NT2/D1 (cell line): ENCODE data around the gene ARMC9.
"Not testable (repeated sequence)": the region's sequence is repeated elsewhere in the genome, so short reads cannot be mapped to it uniquely, and the experiment has no call there.

Experiments
- DNase-seq: peaks from one replicate; pipeline ENCODE4 v3.0.0-alpha.2; 2011; ENCODE audit warnings: low read depth, low spot score
- H3K27me3 ChIP-seq: 2 replicates; pipeline ENCODE4 v1.6.0; 2011; ENCODE audit warnings: mild to moderate bottlenecking; ENCODE audit not compliant: insufficient read length, insufficient read depth
- H3K36me3 ChIP-seq: 2 replicates; pipeline ENCODE4 v1.6.1; 2011; ENCODE audit warnings: mild to moderate bottlenecking, low read length, mixed read lengths; ENCODE audit not compliant: insufficient read depth, insufficient read length
- H3K4me1 ChIP-seq: 2 replicates; pipeline ENCODE4 v1.5.1; 2011; ENCODE audit not compliant: insufficient read depth, insufficient read length
- H3K4me3 ChIP-seq: 2 replicates; pipeline ENCODE4 v1.5.1; 2011; ENCODE audit warnings: low read depth; ENCODE audit not compliant: insufficient read length
- H3K9ac ChIP-seq: 2 replicates; pipeline ENCODE4 v1.6.0; 2011; ENCODE audit warnings: low read depth; ENCODE audit not compliant: insufficient read length
- H3K9me3 ChIP-seq: 2 replicates; pipeline ENCODE4 v1.5.1; 2011; ENCODE audit warnings: mild to moderate bottlenecking, low read length; ENCODE audit not compliant: insufficient read depth
- SUZ12 ChIP-seq: IDR thresholded peaks from 2 replicates; pipeline ENCODE4 v1.6.1; 2011; ENCODE audit not compliant: insufficient read length, insufficient read depth; ENCODE audit errors: extremely low read depth
- YY1 ChIP-seq: IDR thresholded peaks from 2 replicates; pipeline ENCODE4 v1.6.1; 2011; ENCODE audit not compliant: insufficient read length, insufficient read depth
- ZNF274 ChIP-seq: IDR thresholded peaks from 2 replicates; pipeline ENCODE4 v1.6.1; 2011; ENCODE audit warnings: mild to moderate bottlenecking, low read depth, low read length

The ARMC9 gene

DNA sequence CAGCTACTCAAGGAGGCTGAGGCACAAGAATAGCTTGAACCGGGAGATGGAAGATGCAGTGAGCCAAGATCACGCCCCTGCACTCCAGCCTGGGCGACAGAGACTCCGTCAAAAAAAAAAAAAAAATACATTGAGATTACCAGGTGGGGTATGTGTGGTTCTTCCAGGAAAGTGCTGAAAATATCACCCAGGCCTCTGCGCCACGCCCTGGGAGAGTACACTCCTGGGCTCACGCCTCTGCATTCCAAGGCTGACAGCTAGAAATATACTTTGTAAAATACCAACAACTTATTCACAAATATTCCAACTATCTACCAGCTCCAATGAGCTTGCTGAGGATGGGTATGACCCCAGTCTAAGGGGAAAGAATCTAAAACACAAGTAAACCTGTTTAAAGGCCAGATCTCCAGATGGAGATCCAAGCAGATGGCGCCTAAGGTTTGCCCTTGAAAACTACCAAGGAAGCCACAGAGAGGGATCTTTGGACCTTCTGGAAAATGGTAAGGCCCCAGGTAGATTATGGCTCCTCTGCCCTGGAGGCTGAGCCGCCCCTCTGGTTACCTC, 175.4 kb downstream of the ARMC9 start:
- Histone ChIP-seq H3K36me3 (no peaks in the 10 kb centered on the region), H3K4me3 (no peak overlapping the region), H3K4me1 (peaks cover 43% of the 10 kb centered on the region), H3K27me3 (no peaks in the 10 kb centered on the region), H3K9me3 (peaks cover 17% of the 10 kb centered on the region), H3K9ac (no peak overlapping the region)
- no peak for DNase-seq
- TF ChIP-seq YY1, result no peak
- TF ChIP-seq ZNF274, result no peak
- no peak for TF ChIP-seq SUZ12

DNA sequence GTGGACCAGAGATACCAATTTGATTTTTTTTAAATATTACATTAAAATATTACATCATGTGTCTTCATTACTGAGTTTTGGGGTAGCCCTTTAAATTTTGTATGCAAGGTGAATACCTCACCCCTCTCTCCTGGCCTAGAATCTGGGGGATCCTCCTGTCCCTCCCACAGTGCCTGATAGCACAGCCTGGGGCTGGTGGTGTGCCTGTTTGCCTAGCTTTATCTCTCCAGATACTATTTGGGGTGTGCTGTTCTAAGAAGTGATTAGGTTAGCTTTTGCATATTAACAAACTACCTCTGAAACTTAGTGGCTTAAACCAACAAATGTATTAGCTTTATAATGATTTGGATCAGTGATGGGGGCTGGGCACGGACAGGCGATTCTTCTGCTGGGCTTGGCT, 176.3 kb downstream of the ARMC9 start:
- H3K4me1 ChIP-seq, result peaks cover 40% of the 10 kb centered on the region
- TF ChIP-seq YY1, result no peak
- TF ChIP-seq SUZ12, result no peak
- TF ChIP-seq ZNF274, result no peak
- no peak overlapping the region for H3K4me3 ChIP-seq
- H3K9ac ChIP-seq, result no peak overlapping the region
- no peaks in the 10 kb centered on the region for H3K27me3 ChIP-seq
- H3K36me3 ChIP-seq, result no peaks in the 10 kb centered on the region
- no peak for DNase-seq
- peaks cover 17% of the 10 kb centered on the region for H3K9me3 ChIP-seq

DNA sequence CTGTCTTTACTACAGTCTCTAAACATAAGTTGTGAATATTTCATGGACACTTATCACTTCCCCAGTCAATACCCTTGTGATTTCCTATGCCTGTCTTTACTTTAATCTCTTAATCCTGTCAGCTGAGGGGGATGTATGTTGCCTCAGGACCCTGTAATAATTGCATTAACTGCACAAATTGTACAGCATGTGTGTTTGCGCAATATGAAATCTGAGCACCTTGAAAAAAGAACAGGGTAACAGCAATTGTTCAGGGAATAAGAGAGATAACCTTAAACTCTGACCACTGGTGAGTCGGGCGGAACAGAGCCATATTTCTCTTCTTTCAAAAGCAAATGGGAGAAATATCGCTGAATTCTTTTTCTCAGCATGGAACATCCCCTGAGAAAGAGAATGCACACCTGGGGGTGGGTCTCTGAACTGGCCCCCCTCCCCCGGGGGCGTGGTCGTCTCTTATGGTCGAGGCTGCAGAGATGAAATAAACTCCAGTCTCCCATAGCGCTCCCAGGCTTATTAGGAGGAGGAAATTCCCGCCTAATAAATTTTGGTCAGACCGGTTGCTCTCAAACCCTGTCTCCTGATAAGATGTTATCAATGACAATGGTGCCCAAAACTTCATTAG, 177.7 kb downstream of the ARMC9 start:
- not testable (repeated sequence) for H3K27me3 ChIP-seq, H3K9ac ChIP-seq, H3K36me3 ChIP-seq, DNase-seq, H3K4me3 ChIP-seq
- Histone ChIP-seq H3K9me3 (peaks cover 17% of the 10 kb centered on the region), H3K4me1 (peaks cover 35% of the 10 kb centered on the region)

DNA sequence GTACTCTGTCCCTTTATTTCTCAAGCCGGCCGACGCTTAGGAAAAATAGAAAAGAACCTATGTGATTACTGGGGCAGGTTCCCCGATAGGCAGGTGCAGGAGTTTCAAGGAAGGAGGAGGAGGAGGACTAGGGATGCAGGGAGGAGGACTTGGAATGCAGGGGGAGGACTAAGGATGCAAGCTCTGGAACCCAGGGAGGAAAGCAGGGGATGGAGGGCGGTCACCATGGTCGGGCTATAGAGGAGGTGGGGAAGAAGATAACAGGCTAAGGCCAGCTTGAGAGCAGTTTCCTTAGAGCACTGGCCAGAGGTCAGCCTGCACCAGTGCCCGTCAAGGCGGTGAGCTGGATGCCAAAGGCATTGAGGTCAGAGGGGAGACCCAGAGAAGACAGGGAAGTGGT, 178.4 kb downstream of the ARMC9 start:
- Histone ChIP-seq H3K27me3 (no peaks in the 10 kb centered on the region), H3K9me3 (peaks cover 17% of the 10 kb centered on the region), H3K36me3 (no peaks in the 10 kb centered on the region), H3K4me1 (peaks cover 28% of the 10 kb centered on the region), H3K4me3 (no peak overlapping the region), H3K9ac (no peak overlapping the region)
- no peak for DNase-seq
- TF ChIP-seq SUZ12 (no peak), YY1 (no peak), ZNF274 (no peak)

DNA sequence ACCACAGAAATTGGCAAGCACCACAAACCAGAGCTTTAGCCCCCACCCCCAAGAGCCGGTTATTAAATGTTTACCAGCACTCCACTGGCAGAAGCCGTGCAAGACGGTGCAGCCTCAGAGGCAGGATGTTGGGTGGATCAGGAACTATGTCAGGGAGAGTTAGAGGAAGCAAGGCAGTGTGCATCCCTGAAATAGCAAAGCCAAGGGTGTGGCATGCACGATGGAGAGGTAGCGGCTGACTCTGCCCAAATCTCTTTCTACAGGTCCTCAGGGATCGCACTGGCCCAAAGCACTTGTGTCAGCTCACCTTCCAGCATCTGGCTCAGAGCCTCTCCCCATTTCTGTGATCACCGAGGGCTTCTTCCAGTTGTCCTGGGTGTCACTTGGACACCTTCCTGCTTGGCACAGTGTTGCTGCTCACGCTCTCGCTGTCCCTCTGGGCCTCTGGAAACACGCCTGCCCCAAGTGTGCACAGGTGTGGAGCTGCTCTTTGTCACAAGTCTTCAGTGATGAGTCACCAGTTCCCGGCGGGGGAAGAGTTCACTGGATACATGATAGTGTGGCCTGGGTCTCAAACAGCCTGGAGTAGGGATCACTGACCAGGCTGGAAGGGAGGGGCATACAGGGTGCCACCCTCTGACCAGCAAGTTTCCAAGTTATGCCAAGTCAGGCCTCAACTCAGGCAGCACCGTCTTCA, 179.7 kb downstream of the ARMC9 start:
- TF ChIP-seq SUZ12 (no peak), YY1 (no peak), ZNF274 (no peak)
- Histone ChIP-seq H3K4me1 (peaks cover 20% of the 10 kb centered on the region), H3K4me3 (no peak overlapping the region), H3K27me3 (no peaks in the 10 kb centered on the region), H3K9me3 (peaks cover 17% of the 10 kb centered on the region), H3K36me3 (no peaks in the 10 kb centered on the region), H3K9ac (no peak overlapping the region)
- no peak for DNase-seq

DNA sequence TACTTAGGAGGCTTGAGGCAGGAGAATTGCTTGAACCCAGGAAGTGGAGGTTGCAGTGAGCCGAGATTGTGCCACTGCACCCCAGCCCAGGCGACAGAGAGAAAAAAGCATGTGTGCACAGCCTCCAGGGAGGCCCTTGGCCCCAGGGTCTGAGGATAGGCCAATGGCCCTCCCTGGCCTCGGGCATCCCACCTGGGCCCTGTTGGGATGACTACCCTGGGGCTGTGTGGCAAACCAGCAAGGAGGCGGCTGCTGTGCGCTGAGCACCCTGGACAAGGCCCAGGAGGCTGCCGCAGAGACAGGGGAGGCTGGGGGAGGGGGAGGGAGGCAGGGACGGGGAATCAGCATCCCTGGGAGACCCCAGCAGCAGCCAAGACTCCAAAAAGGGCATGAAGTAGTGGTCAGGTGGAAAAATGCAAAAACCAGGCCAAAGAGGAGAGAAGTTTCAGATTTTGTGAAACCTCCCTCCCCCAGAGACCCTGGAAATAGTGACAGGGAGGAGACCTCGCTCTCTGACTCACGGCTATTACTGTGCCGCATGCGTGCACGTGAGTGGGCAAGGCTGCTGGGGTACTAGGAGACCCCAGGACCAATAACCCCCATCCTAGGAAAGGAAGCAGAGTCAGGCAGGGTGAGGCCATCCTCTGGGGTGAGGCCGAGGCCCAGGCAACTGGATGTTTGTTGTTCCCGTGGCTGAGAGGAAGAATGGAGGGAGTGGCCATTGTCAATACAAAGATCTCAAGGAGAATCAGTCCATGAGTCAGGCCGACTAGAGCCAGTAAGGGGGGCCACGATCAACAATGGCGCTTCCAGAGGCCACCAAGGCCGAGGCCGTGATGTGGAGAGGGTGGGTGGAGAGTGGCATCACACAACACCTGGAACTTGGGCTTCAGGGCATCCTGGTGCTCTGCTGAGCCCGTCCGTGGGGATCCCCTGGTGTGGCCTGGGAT, 181.1 kb downstream of the ARMC9 start:
- Histone ChIP-seq H3K9me3 (peaks cover 9% of the 10 kb centered on the region), H3K9ac (no peak overlapping the region), H3K27me3 (no peaks in the 10 kb centered on the region), H3K4me3 (no peak overlapping the region), H3K4me1 (peaks cover 17% of the 10 kb centered on the region), H3K36me3 (no peaks in the 10 kb centered on the region)
- TF ChIP-seq SUZ12 (no peak), ZNF274 (no peak), YY1 (no peak)
- no peak for DNase-seq

DNA sequence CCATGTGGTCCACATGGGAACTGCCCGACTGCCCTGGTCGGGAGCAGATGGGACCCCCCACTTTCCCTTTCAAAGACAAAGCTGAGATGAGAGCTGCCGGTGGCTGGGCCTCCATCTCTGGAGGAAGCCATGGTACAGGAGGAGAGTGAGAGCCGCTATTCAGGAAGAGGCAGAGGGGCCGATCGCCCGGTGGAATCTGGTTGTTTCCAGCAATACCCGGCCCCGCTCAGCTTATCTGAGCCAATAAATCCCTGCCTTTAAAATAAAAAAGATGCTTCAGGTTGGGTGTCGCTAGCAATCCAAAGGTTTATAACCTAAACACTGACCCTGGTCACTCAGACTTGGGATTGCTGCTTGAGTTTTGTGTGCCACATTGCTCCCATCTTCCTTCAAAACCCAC, 181.9 kb downstream of the ARMC9 start:
- no peaks in the 10 kb centered on the region for H3K27me3 ChIP-seq
- H3K4me3 ChIP-seq, result no peak overlapping the region
- no peak overlapping the region for H3K9ac ChIP-seq
- no peak for DNase-seq
- TF ChIP-seq ZNF274, result no peak
- no peak for TF ChIP-seq SUZ12
- no peak for TF ChIP-seq YY1
- peaks cover 9% of the 10 kb centered on the region; the same call in 1 of the 2 replicates for H3K9me3 ChIP-seq
- no peaks in the 10 kb centered on the region for H3K36me3 ChIP-seq
- peaks cover 17% of the 10 kb centered on the region for H3K4me1 ChIP-seq
